HUDEP-2 (cell line): Measurements from ENCODE around the gene PHLDA2.

Experiments
- DNase-seq, 76 experiments: peaks; one replicate each; lab custom pipeline; 2025; ENCODE audit not compliant: unreplicated experiment in 76 of 76; lab: John Stamatoyannopoulos, UW

Gene PHLDA2

DNA sequence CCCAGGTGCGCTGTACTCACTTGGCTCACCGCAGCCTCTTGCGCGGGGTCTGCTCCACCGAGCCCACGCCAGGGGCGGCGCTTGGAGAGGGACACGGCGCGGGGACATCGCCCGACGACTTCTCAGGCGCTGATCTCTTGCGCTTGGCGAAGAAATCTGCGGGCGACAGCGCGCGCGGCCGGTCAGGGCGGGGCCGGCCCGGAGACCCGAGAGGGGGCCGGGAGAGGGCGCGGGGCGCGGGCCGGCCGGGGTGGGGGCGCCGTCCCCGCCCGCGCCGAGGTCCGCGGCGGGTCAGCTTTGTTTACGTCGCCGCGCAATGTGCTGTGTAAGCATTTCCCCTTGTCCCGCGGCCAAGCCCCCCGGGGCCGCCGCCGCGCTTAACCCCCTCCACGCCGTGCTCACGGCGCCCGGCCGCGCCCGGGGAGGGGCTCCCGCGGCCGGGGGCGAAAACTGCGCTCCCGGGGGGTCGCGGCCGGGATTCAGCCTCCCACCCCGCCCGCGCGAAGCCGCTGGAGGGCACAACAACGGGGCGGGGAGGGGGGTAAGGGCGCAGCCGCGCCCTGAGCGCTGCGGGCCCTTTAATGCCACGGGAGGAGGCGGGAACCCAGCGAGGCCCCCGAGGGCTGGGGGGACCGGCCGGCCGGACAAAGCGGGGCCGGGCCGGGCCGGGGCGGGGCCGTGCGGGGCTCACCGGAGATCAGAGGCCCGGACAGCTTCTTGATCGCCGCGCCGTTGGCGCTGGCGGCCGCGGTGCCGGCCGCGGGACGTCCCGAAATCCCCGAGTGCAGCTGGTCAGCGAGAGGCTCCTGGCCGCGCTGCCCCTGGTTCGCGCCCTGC, 45.0 kb downstream of the PHLDA2 start:
- no peak for DNase-seq

DNA sequence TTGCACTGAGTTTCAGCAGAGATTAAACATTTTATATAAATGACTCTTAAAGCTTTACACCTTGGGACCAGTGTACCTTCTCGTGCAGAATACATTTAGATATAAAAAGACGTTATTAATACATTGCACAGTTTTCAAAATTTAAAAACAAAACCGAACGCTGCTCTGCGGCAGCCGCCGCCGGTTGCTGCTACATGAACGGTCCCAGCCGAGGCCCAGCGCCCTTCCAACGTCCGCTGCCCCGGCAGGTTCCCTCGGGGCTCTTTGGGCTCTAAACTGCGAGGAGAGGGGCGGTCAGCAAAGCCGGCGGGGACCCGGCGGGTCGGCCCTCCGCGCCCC, 45.6 kb downstream of the PHLDA2 start:
- no peak for DNase-seq

DNA sequence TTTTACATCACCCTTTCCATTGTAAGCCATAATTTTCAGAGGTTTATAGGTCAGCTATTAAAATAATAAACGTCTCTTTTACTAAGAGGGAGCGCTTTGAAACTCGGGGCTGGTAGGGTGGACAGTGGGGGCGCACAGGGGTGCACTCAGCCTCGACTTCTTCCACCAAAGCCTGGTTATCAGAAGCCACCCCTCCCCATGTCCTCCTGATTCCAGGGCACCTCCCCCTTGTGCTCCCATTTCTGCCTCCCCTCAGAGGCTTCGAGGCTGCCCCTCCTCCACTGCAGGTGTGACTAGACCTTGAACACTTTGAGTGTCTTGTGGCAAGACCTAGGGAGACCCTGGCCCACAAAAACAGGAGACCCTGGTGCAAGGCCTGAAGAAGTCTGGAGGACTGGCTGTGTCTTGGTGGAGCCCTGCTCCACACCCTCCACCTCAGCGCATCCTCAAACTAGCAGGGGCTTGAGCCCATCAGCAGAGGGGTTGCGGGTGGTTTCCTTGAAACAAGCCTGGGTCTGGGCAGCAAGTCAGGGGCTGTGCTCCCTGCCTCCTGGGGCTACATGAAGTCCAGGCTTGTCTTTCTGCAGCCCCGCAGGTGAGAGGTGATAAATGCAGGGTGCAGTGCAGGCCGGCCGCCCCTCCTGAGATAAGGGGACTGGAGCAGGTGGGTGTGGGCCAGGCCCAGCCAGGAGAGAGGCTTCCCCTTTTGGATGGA, 46.7 kb downstream of the PHLDA2 start:
- no peak for DNase-seq

DNA sequence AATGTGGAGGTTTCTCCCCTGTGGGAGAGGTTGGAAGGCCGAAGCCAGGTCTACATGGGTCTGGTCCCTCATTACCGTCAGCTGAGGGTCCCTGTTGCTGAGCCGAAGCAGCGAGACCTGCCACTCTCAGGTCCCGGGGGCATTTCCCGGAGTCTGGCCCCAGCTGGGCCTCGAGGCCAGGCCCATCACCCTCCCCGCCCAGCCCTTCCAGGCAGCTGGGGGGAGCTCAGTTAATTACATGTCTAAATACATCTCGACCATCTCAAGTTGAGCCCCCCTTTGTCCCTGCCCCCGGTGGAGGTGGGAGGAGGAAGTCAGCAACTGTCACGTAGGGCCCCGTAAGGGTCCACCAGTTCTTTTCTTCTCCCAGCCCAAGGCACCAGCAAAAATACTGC, 47.2 kb downstream of the PHLDA2 start:
- no peak for DNase-seq

DNA sequence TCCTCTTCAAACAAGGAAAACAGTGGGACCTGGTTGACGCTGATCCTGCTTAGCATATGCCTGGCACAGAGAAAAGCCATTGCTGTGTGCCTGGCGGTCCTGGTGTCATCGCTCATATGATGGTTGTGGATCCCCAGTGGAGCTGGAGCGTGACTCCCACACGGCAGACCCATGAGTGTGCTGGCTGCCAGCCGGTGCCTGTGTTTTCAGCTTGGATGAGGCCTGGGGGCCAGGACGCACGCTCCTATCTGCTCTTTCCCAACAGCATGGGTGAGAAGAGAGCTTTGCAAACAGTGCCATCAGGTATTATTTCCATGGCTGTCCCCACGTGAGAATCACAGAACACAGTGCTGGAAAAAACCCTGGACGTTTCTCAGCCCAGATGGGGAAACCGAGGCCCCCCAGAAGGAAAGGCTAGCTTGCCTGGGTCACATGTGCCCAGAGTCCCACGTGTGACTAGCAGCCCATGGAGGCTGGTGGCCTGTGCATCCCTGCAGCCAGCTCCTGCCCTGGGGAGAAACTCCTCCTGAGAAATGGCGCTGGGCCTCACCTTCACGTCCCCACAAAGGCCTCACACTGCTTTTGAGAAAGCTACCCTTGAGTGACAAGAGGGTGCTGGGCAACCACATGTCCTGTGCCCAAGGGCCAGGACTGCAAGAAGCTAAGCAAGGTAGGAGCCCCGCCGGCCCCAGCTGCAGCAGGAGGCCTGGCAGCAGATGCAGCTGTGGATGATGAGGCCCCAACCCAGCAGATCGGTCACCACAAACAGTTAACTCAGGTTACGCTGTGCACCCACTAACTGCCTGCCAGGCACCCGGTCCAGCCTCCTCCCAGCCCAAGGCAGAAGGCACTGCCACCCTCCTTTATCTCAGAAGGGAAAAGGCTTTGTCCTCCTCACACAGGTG, 47.9 kb downstream of the PHLDA2 start:
- no peak for DNase-seq

DNA sequence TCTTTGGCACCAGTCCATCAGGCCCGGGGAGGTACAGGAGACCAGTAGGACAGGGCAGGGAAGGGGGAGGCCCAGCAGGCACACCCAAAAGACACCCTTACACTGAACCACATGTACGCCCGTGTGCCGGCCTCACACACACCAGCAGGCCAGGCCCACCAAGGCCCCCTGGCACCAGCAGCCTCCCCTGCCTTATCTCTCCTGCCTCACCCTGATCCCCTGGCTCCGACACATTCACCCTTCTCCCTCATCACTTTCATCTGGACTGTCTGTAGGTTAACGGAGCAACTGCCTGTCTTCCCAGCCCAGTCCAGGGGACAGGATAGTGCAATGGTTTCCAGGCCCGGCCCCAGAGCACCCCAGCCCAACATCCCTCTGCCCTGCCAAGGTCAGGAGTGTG, 48.6 kb downstream of the PHLDA2 start:
- DNase-seq: no peak

DNA sequence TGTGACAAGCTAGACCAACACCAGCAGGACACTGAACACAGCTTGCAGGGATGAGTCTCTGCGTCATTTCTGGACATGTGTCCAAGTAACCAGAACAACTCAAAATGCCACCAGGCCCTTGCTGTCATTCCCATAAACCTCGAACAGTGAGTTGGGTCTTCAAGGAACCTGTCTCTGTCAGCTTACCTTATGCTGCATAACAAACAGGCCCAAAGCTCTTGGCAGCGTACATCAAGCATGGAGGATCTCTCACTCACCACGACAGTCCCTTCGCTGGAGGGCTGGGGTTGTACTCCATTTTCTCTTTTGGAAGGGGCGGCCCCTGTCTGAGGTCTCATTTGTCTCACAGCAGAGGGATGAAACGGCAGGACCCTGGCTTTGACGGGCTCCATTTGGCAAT, 50.4 kb downstream of the PHLDA2 start:
- no peak for DNase-seq
